IMR-90 (cell line): Measurements from ENCODE around the gene SOX12.

Experiments
- CEBPB ChIP-seq: IDR thresholded peaks from 2 replicates; pipeline ENCODE4 v1.6.1; 2012; ENCODE audit warnings: low read depth, low read length, improper control_type of control experiment
- RAD21 ChIP-seq: IDR thresholded peaks from 2 replicates; pipeline ENCODE4 v1.6.1; 2012; ENCODE audit warnings: low read length, improper control_type of control experiment
- TF ChIP-seq, protein P1 (sequence below): conservative IDR thresholded peaks from 2 replicates; pipeline ENCODE4 v1.5.1; 2012; ENCODE audit warnings: mild to moderate bottlenecking, low read depth, low read length, improper control_type of control experiment

DNA sequence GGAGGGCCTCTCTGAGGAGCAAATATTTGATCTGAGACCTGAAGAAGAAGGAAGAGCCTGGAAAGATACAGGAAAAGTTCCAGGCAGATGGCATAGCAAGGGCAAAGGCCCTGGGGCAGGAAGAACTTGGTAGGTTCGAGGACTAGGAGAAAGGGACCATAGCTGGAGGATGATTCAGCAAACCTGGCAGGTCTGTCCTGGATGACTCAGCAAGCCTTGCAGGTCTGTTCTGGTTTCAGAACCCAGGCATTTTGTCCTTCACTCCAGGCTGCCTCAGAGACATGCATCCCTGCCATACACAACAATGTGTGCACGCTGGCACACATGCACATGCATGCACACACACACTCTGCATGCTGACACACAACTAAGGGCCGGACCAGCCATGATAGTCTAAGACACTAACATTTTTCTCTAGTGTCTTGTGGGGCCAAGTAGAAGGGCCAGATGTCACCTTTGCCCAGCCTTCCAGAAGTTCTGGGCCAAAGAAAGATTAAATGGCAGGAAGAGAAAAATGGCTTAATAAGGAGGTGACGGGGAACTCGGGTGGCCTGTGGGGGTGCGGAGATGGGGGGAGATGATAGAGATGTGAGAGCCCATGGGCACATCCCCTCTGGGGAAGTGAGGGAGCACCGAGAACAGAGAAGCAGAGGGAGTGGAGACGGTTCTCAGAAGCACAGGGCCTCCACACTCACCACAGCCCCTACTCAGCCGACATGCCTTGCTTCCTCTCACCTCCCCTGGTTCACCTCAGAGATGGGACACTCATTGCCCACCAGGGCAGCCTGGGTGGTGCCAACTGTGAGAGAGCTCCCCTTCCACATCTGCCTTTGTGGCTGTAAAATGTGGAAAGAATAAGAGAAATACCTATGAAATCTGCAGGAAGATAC, 39.8 kb downstream of the SOX12 start:
- TF ChIP-seq, protein P1, sequence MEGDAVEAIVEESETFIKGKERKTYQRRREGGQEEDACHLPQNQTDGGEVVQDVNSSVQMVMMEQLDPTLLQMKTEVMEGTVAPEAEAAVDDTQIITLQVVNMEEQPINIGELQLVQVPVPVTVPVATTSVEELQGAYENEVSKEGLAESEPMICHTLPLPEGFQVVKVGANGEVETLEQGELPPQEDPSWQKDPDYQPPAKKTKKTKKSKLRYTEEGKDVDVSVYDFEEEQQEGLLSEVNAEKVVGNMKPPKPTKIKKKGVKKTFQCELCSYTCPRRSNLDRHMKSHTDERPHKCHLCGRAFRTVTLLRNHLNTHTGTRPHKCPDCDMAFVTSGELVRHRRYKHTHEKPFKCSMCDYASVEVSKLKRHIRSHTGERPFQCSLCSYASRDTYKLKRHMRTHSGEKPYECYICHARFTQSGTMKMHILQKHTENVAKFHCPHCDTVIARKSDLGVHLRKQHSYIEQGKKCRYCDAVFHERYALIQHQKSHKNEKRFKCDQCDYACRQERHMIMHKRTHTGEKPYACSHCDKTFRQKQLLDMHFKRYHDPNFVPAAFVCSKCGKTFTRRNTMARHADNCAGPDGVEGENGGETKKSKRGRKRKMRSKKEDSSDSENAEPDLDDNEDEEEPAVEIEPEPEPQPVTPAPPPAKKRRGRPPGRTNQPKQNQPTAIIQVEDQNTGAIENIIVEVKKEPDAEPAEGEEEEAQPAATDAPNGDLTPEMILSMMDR = no peak
- TF ChIP-seq RAD21 = no peak
- TF ChIP-seq CEBPB = no peak
